ENCODE measurements around the gene CDC42SE2. TPM values are rescaled to one million over a fixed set of nuclear protein-coding genes. Genes with fewer than 3 reads are reported as not detected.

CDC42SE2 gene
- total RNA-seq, 1 experiment from 2014 or later = 46.1 TPM

DNA sequence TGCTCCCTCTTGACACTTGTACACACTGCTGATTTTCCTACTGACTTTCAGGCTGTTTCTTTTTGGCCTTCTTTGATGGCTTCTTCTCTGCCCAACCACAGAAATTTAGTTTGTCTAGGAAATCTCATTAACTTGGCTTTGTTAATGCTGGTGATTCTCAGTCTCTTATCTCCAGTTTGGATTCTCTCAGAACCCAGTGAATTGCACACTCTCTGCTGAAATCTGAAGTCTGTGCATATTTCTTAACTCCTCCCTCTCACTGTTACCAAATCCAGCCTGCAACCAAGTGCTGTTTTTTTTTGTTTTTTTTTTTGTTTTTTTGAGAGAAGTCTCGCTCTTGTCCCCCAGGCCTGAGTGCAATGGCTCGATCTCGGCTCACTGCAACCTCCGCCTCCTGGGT, 117.2 kb downstream of the CDC42SE2 start:
- ATAC-seq = no peak
- Histone ChIP-seq H3K36me3 (ENCODE audit: control insufficient read depth, insufficient read depth, low read length) (no peaks in the 10 kb centered on the region), H3K9me3 (ENCODE audit: control insufficient read depth, insufficient read depth, low read depth, low read length) (no peaks in the 10 kb centered on the region), H3K27ac (ENCODE audit: low read length) (peak overlapping the region; percentile 76), H3K4me1 (ENCODE audit: control insufficient read depth, insufficient read depth, low read length) (peaks cover 57% of the 10 kb centered on the region), H3K4me3 (ENCODE audit: low read depth in 2 of 2, low read length in 2 of 2) (no peak overlapping the region), H3K27me3 (ENCODE audit: control insufficient read depth, insufficient read depth, low read length) (no peaks in the 10 kb centered on the region)
- TF ChIP-seq POLR2AphosphoS5 (IDR thresholded peaks at IDR 0.05; ENCODE audit: low read depth, low read length) = no peak
- TF ChIP-seq SIN3A (IDR thresholded peaks at IDR 0.05; ENCODE audit: borderline replicate concordance, insufficient read depth, low read depth, low read length) = no peak
- no TSS peak for BruUV-seq (replicated peaks)
- ChIA-PET POLR2A (interaction anchor here (0.7 kb wide), 1 partner anchor 273 kb away, joined by 8 read pairs; no protein-coding TSS in a partner anchor), CTCF (interaction anchor here (0.6 kb wide), 1 partner anchor 266 kb away, joined by 4 read pairs; no protein-coding TSS in a partner anchor)
- in situ Hi-C loops (cut with HindIII; ENCODE audit: low pct_unique_long_range_greater_than_20kb, low sequenced_read_pairs) (no loop called here), intact Hi-C loops (cut with micrococcal nuclease; ENCODE audit: unreplicated experiment) (loop anchor here (5.0 kb wide), 2 partner anchors 109 to 219 kb away; no protein-coding TSS in a partner anchor)
- no peak for DNase-seq (ENCODE audit: low read depth, low spot score)

DNA sequence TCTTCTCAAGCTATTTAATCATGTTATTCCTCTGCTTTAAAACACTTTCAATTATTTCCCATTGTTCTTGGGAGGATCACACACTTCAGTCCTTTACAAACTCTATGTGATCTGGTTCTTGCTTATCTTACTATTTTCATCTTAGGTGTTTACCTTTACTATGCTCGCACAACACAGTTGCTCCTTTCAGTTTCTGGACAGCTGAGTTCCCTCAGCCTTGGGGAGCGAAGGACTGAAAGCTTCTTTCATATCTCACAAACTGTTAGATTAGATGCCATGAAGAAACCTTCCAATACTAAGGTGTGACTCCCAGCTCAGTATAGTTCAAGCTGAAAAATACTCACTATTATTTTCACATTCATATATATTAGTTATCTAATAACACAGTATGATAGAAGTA, 117.9 kb downstream of the CDC42SE2 start:
- TF ChIP-seq TCF7L2 (IDR thresholded peaks at IDR 0.05; ENCODE audit: low read depth, low read length) = no peak
- TF ChIP-seq POLR2AphosphoS5 (IDR thresholded peaks at IDR 0.05; ENCODE audit: low read depth, low read length) = no peak
- TF ChIP-seq, protein P1, sequence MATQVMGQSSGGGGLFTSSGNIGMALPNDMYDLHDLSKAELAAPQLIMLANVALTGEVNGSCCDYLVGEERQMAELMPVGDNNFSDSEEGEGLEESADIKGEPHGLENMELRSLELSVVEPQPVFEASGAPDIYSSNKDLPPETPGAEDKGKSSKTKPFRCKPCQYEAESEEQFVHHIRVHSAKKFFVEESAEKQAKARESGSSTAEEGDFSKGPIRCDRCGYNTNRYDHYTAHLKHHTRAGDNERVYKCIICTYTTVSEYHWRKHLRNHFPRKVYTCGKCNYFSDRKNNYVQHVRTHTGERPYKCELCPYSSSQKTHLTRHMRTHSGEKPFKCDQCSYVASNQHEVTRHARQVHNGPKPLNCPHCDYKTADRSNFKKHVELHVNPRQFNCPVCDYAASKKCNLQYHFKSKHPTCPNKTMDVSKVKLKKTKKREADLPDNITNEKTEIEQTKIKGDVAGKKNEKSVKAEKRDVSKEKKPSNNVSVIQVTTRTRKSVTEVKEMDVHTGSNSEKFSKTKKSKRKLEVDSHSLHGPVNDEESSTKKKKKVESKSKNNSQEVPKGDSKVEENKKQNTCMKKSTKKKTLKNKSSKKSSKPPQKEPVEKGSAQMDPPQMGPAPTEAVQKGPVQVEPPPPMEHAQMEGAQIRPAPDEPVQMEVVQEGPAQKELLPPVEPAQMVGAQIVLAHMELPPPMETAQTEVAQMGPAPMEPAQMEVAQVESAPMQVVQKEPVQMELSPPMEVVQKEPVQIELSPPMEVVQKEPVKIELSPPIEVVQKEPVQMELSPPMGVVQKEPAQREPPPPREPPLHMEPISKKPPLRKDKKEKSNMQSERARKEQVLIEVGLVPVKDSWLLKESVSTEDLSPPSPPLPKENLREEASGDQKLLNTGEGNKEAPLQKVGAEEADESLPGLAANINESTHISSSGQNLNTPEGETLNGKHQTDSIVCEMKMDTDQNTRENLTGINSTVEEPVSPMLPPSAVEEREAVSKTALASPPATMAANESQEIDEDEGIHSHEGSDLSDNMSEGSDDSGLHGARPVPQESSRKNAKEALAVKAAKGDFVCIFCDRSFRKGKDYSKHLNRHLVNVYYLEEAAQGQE (IDR thresholded peaks at IDR 0.05; ENCODE audit: insufficient read depth in 1 of 2, low read depth in 2 of 2, low read length in 1 of 2) = no peak
- TF ChIP-seq, protein P2, sequence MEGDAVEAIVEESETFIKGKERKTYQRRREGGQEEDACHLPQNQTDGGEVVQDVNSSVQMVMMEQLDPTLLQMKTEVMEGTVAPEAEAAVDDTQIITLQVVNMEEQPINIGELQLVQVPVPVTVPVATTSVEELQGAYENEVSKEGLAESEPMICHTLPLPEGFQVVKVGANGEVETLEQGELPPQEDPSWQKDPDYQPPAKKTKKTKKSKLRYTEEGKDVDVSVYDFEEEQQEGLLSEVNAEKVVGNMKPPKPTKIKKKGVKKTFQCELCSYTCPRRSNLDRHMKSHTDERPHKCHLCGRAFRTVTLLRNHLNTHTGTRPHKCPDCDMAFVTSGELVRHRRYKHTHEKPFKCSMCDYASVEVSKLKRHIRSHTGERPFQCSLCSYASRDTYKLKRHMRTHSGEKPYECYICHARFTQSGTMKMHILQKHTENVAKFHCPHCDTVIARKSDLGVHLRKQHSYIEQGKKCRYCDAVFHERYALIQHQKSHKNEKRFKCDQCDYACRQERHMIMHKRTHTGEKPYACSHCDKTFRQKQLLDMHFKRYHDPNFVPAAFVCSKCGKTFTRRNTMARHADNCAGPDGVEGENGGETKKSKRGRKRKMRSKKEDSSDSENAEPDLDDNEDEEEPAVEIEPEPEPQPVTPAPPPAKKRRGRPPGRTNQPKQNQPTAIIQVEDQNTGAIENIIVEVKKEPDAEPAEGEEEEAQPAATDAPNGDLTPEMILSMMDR (IDR thresholded peaks at IDR 0.05) = no peak
- TF ChIP-seq SIN3A (IDR thresholded peaks at IDR 0.05; ENCODE audit: borderline replicate concordance, insufficient read depth, low read depth, low read length) = no peak
- ChIA-PET CTCF (no interaction called here), POLR2A (interaction anchor here (0.6 to 0.7 kb wide), 3 partner anchors 160 to 274 kb away, joined by 3 to 8 read pairs (median 3); no protein-coding TSS in a partner anchor)
- intact Hi-C loops (cut with micrococcal nuclease; ENCODE audit: unreplicated experiment) (loop anchor here (5.0 kb wide), 2 partner anchors 109 to 219 kb away; no protein-coding TSS in a partner anchor), in situ Hi-C loops (cut with HindIII; ENCODE audit: low pct_unique_long_range_greater_than_20kb, low sequenced_read_pairs) (no loop called here)
- H3K27ac ChIP-seq (ENCODE audit: low read length) = peak overlapping the region; percentile 26; the same call in 1 of the 2 replicates
- no peaks in the 10 kb centered on the region for H3K9me3 ChIP-seq (ENCODE audit: control insufficient read depth, insufficient read depth, low read depth, low read length)
- peaks cover 65% of the 10 kb centered on the region for H3K4me1 ChIP-seq (ENCODE audit: control insufficient read depth, insufficient read depth, low read length)
- ATAC-seq (no peak), DNase-seq (ENCODE audit: low read depth, low spot score) (no peak)
- no peaks in the 10 kb centered on the region for H3K27me3 ChIP-seq (ENCODE audit: control insufficient read depth, insufficient read depth, low read length)
- BruUV-seq (replicated peaks) = no TSS peak
- H3K4me3 ChIP-seq (ENCODE audit: low read depth in 2 of 2, low read length in 2 of 2) = no peak overlapping the region
- no peaks in the 10 kb centered on the region for H3K36me3 ChIP-seq (ENCODE audit: control insufficient read depth, insufficient read depth, low read length)
